ENCODE results near the gene SPDYC. TPM values are rescaled to one million over a fixed set of nuclear protein-coding genes. Genes with fewer than 3 reads are reported as not detected.

The SPDYC gene
- total and polyA plus RNA-seq, 2 experiments from 2014 or later = not detected

DNA sequence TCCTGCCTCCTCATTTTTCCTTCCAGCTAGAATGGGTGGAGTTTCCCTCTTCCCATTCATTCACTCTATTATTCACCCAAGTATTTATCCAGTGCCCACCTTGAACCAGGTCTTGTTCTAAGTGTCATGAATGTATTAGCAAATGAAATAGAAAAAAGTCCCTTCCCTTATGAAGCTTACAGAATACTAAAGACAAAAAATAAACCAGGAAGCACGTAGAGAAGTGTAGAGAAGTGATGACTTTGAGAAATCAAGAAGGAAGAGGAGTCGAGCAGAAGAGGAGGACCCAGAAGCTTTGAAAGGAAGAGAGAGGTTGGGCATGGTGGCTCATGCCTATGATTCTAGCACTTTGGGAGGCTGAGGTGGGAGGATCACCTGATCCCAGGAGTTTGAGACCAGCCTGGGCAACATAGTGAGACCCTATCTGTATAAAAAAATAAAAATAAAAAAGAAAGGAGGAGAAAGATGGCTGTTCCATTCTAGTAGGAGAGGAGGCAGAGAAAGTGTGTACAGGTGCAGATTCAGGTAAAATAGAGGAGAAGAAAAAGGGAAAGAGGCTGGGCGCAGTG is 18.6 kb upstream of the SPDYC start:
- no peaks in the 10 kb centered on the region for H3K36me3 ChIP-seq (replicated peaks; ENCODE audit: insufficient read depth, low read depth)
- H3K4me3 ChIP-seq = no peak overlapping the region
- H3K4me2 ChIP-seq = no peak overlapping the region
- no peaks in the 10 kb centered on the region for H3K27me3 ChIP-seq
- no peak for DNase-seq (ENCODE audit: low spot score)
- H3K9me2 ChIP-seq (replicated peaks; ENCODE audit: insufficient read depth) = no peaks in the 10 kb centered on the region
- H3K79me2 ChIP-seq = no peaks in the 10 kb centered on the region
- no peaks in the 10 kb centered on the region for H3K9me3 ChIP-seq (ENCODE audit: low read depth)
- peak overlapping the region; percentile 25 for H3K27ac ChIP-seq
- 89% methylated on average over 3 of the region's 3 CpGs for WGBS (ENCODE audit: low lambda C conversion rate, missing lambda C conversion rate)
- H4K20me1 ChIP-seq (ENCODE audit: insufficient read depth, poor library complexity, severe bottlenecking) = no peaks in the 10 kb centered on the region
- no peak overlapping the region for H2AFZ ChIP-seq
- peaks cover 8% of the 10 kb centered on the region for H3K4me1 ChIP-seq (ENCODE audit: insufficient read depth)
- no peak for TF ChIP-seq EZH2phosphoT487 (IDR thresholded peaks at IDR 0.05; ENCODE audit: low read depth, severe bottlenecking, unreplicated experiment)
- TF ChIP-seq, protein P1, sequence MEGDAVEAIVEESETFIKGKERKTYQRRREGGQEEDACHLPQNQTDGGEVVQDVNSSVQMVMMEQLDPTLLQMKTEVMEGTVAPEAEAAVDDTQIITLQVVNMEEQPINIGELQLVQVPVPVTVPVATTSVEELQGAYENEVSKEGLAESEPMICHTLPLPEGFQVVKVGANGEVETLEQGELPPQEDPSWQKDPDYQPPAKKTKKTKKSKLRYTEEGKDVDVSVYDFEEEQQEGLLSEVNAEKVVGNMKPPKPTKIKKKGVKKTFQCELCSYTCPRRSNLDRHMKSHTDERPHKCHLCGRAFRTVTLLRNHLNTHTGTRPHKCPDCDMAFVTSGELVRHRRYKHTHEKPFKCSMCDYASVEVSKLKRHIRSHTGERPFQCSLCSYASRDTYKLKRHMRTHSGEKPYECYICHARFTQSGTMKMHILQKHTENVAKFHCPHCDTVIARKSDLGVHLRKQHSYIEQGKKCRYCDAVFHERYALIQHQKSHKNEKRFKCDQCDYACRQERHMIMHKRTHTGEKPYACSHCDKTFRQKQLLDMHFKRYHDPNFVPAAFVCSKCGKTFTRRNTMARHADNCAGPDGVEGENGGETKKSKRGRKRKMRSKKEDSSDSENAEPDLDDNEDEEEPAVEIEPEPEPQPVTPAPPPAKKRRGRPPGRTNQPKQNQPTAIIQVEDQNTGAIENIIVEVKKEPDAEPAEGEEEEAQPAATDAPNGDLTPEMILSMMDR (IDR thresholded peaks at IDR 0.05; ENCODE audit: poor library complexity) = no peak
- TF ChIP-seq EZH2 (IDR thresholded peaks at IDR 0.05; ENCODE audit: borderline replicate concordance) = no peak

DNA sequence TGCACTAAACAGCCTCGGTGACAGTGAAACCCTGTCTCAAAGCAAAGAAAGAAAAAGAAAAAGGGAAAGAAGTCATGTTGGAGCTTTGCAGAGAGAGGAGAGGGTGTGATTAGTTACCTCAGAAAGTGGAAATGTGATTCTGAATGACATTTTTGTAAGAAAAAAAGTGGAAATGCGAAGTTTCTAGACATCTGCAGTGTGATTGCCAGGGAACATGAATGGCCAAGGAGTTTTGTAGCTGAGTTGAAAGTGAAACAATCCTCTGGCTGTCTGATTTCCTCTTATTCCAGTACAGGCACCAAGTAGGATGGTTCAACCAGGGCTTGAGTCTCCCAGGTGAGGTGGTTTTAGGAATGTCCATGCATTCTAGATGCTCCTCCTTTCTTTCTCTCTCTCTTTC is 17.9 kb upstream of the SPDYC start:
- no peaks in the 10 kb centered on the region for H3K9me3 ChIP-seq (ENCODE audit: low read depth)
- no peak overlapping the region for H3K4me2 ChIP-seq
- H4K20me1 ChIP-seq (ENCODE audit: insufficient read depth, poor library complexity, severe bottlenecking) = no peaks in the 10 kb centered on the region
- no peak overlapping the region for H3K27ac ChIP-seq
- no peak for DNase-seq (ENCODE audit: low spot score)
- no peaks in the 10 kb centered on the region for H3K79me2 ChIP-seq
- H3K4me3 ChIP-seq = no peak overlapping the region
- H2AFZ ChIP-seq = no peak overlapping the region
- WGBS (ENCODE audit: low lambda C conversion rate, missing lambda C conversion rate) = 92% methylated on average over 2 of the region's 2 CpGs
- H3K27me3 ChIP-seq = no peaks in the 10 kb centered on the region
- no peaks in the 10 kb centered on the region for H3K9me2 ChIP-seq (replicated peaks; ENCODE audit: insufficient read depth)
- H3K36me3 ChIP-seq (replicated peaks; ENCODE audit: insufficient read depth, low read depth) = no peaks in the 10 kb centered on the region
- TF ChIP-seq EZH2 (IDR thresholded peaks at IDR 0.05; ENCODE audit: borderline replicate concordance) (no peak), EZH2phosphoT487 (IDR thresholded peaks at IDR 0.05; ENCODE audit: low read depth, severe bottlenecking, unreplicated experiment) (no peak)
- TF ChIP-seq, protein P1 (IDR thresholded peaks at IDR 0.05; ENCODE audit: poor library complexity) = no peak
- H3K4me1 ChIP-seq (ENCODE audit: insufficient read depth) = peaks cover 8% of the 10 kb centered on the region

DNA sequence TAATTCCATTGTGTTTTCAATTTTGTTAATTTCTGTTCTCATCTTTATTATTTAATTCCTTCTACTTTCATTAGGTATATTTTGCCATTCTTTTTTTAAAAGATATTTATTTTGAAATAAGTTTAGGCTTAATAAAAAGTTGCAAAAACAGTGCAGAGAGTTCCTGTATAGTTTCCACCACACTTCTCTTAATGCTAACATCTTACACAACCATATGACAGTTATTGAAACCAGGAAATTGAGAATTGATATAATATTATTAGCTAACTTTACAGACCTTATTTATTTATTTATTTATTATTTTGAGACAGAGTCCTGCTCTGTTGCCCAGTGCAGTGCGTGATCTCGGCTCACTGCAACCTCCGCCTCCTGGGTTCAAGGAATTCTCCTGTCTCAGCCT is 13.8 kb upstream of the SPDYC start:
- WGBS (ENCODE audit: low lambda C conversion rate, missing lambda C conversion rate) = 91% methylated on average over 3 of the region's 3 CpGs
- Histone ChIP-seq H3K27ac (no peak overlapping the region), H3K9me3 (ENCODE audit: low read depth) (no peaks in the 10 kb centered on the region), H3K27me3 (no peaks in the 10 kb centered on the region), H3K79me2 (no peaks in the 10 kb centered on the region), H3K9me2 (replicated peaks; ENCODE audit: insufficient read depth) (no peaks in the 10 kb centered on the region), H3K4me1 (ENCODE audit: insufficient read depth) (no peaks in the 10 kb centered on the region), H3K4me3 (no peak overlapping the region), H3K4me2 (no peak overlapping the region), H2AFZ (no peak overlapping the region), H3K36me3 (replicated peaks; ENCODE audit: insufficient read depth, low read depth) (no peaks in the 10 kb centered on the region), H4K20me1 (ENCODE audit: insufficient read depth, poor library complexity, severe bottlenecking) (no peaks in the 10 kb centered on the region)
- DNase-seq (ENCODE audit: low spot score) = no peak
- TF ChIP-seq EZH2 (IDR thresholded peaks at IDR 0.05; ENCODE audit: borderline replicate concordance) (no peak), EZH2phosphoT487 (IDR thresholded peaks at IDR 0.05; ENCODE audit: low read depth, severe bottlenecking, unreplicated experiment) (no peak)
- TF ChIP-seq, protein P1 (IDR thresholded peaks at IDR 0.05; ENCODE audit: poor library complexity) = no peak

Measured in hepatocyte (in vitro differentiated cells).